Stimulated activated naive CD8-positive, alpha-beta T cell treated with anti-CD3 and anti-CD28 coated beads, Interleukin-15, Interleukin-2, amounts not matched to agents 100 ng/mL and 50 ng/mL, for 24 hours (primary cell): ENCODE measurements around the gene PPME1.

ENCODE experiments used
- H3K27ac Mint-ChIP-seq: one replicate; pipeline ENCODE4 v1.8.0; 2021; ENCODE audit warnings: mild to moderate bottlenecking, mixed read lengths
- H3K27me3 Mint-ChIP-seq: one replicate; pipeline ENCODE4 v1.8.0; 2021; ENCODE audit warnings: mixed read lengths
- H3K36me3 Mint-ChIP-seq: one replicate; pipeline ENCODE4 v1.8.0; 2021; ENCODE audit warnings: low read depth, mixed read lengths
- H3K4me1 Mint-ChIP-seq: one replicate; pipeline ENCODE4 v1.8.0; 2021; ENCODE audit warnings: low read depth, mixed read lengths
- H3K4me3 Mint-ChIP-seq: one replicate; pipeline ENCODE4 v1.8.0; 2021; ENCODE audit warnings: mild to moderate bottlenecking, mixed read lengths
- H3K9me3 Mint-ChIP-seq: one replicate; pipeline ENCODE4 v1.8.0; 2021; ENCODE audit warnings: mixed read lengths

PPME1 gene

GRCh38 chr11:74233683-74234082 is 62.6 kb downstream of the PPME1 start:
- Mint-ChIP-seq H3K4me1 (peaks cover 20% of the 10 kb centered on the region), H3K27ac (no peak overlapping the region), H3K9me3 (no peaks in the 10 kb centered on the region), H3K36me3 (peaks cover 40% of the 10 kb centered on the region), H3K27me3 (no peaks in the 10 kb centered on the region), H3K4me3 (no peak overlapping the region)

- Mint-ChIP-seq H3K9me3 (no peaks in the 10 kb centered on the region), H3K36me3 (peaks cover 42% of the 10 kb centered on the region)
Measured at GRCh38 chr11:74235121-74235520, 64.0 kb downstream of the PPME1 start.

GRCh38 chr11:74237541-74237940 is 66.5 kb downstream of the PPME1 start:
- peaks cover 36% of the 10 kb centered on the region for H3K36me3 Mint-ChIP-seq
- H3K4me3 Mint-ChIP-seq, result no peak overlapping the region
- no peaks in the 10 kb centered on the region for H3K9me3 Mint-ChIP-seq
- peaks cover 6% of the 10 kb centered on the region for H3K4me1 Mint-ChIP-seq
- H3K27me3 Mint-ChIP-seq, result no peaks in the 10 kb centered on the region
- H3K27ac Mint-ChIP-seq, result no peak overlapping the region

More at GRCh38 chr11:74235121-74235520, 64.0 kb downstream of the PPME1 start:
- H3K4me3 Mint-ChIP-seq, result no peak overlapping the region
- peaks cover 20% of the 10 kb centered on the region for H3K4me1 Mint-ChIP-seq
- no peak overlapping the region for H3K27ac Mint-ChIP-seq
- no peaks in the 10 kb centered on the region for H3K27me3 Mint-ChIP-seq

- peaks cover 40% of the 10 kb centered on the region for H3K36me3 Mint-ChIP-seq
- H3K27me3 Mint-ChIP-seq, result no peaks in the 10 kb centered on the region
- no peak overlapping the region for H3K27ac Mint-ChIP-seq
- no peaks in the 10 kb centered on the region for H3K9me3 Mint-ChIP-seq
- no peak overlapping the region for H3K4me3 Mint-ChIP-seq
- H3K4me1 Mint-ChIP-seq, result peaks cover 1% of the 10 kb centered on the region
Measured at GRCh38 chr11:74238243-74238642, 67.2 kb downstream of the PPME1 start.

- Mint-ChIP-seq H3K4me1 (no peaks in the 10 kb centered on the region), H3K27ac (no peak overlapping the region), H3K27me3 (no peaks in the 10 kb centered on the region), H3K9me3 (no peaks in the 10 kb centered on the region), H3K4me3 (no peak overlapping the region), H3K36me3 (peaks cover 52% of the 10 kb centered on the region)
Measured at GRCh38 chr11:74248469-74248868, 77.4 kb downstream of the PPME1 start.

GRCh38 chr11:74249496-74249895 is 78.4 kb downstream of the PPME1 start:
- Mint-ChIP-seq H3K36me3 (peaks cover 50% of the 10 kb centered on the region), H3K4me3 (no peak overlapping the region), H3K4me1 (no peaks in the 10 kb centered on the region)

GRCh38 chr11:74253361-74253760 is 82.3 kb downstream of the PPME1 start:
- Mint-ChIP-seq H3K27ac (no peak overlapping the region), H3K9me3 (no peaks in the 10 kb centered on the region)

More at GRCh38 chr11:74249496-74249895, 78.4 kb downstream of the PPME1 start:
- Mint-ChIP-seq H3K27me3 (no peaks in the 10 kb centered on the region), H3K27ac (no peak overlapping the region), H3K9me3 (no peaks in the 10 kb centered on the region)

GRCh38 chr11:74255741-74256375 is 84.8 kb downstream of the PPME1 start:
- Mint-ChIP-seq H3K27me3 (no peaks in the 10 kb centered on the region), H3K4me3 (no peak overlapping the region), H3K9me3 (no peaks in the 10 kb centered on the region), H3K36me3 (peaks cover 25% of the 10 kb centered on the region), H3K27ac (no peak overlapping the region), H3K4me1 (peaks cover 6% of the 10 kb centered on the region)

More at GRCh38 chr11:74253361-74253760, 82.3 kb downstream of the PPME1 start:
- H3K4me3 Mint-ChIP-seq, result no peak overlapping the region
- peaks cover 37% of the 10 kb centered on the region for H3K36me3 Mint-ChIP-seq
- H3K27me3 Mint-ChIP-seq, result no peaks in the 10 kb centered on the region
- peaks cover 6% of the 10 kb centered on the region for H3K4me1 Mint-ChIP-seq

- Mint-ChIP-seq H3K27ac (no peak overlapping the region), H3K27me3 (no peaks in the 10 kb centered on the region), H3K9me3 (no peaks in the 10 kb centered on the region), H3K4me1 (peaks cover 6% of the 10 kb centered on the region), H3K36me3 (peaks cover 25% of the 10 kb centered on the region), H3K4me3 (no peak overlapping the region)
Measured at GRCh38 chr11:74256378-74257133, 85.5 kb downstream of the PPME1 start.

GRCh38 chr11:74257959-74258553 is 87.0 kb downstream of the PPME1 start:
- Mint-ChIP-seq H3K9me3 (no peaks in the 10 kb centered on the region), H3K4me3 (no peak overlapping the region), H3K27ac (no peak overlapping the region), H3K36me3 (peaks cover 25% of the 10 kb centered on the region), H3K4me1 (peaks cover 6% of the 10 kb centered on the region), H3K27me3 (peaks cover 3% of the 10 kb centered on the region)

- Mint-ChIP-seq H3K9me3 (no peaks in the 10 kb centered on the region), H3K27me3 (peaks cover 4% of the 10 kb centered on the region), H3K4me3 (no peak overlapping the region), H3K36me3 (no peaks in the 10 kb centered on the region), H3K27ac (no peak overlapping the region), H3K4me1 (no peaks in the 10 kb centered on the region)
Measured at GRCh38 chr11:74262725-74263124, 91.6 kb downstream of the PPME1 start.

GRCh38 chr11:74265256-74265655 is 94.2 kb downstream of the PPME1 start:
- H3K27me3 Mint-ChIP-seq, result peaks cover 6% of the 10 kb centered on the region
- no peaks in the 10 kb centered on the region for H3K36me3 Mint-ChIP-seq
- H3K4me3 Mint-ChIP-seq, result no peak overlapping the region

GRCh38 chr11:74267014-74267413 is 95.9 kb downstream of the PPME1 start:
- no peak overlapping the region for H3K4me3 Mint-ChIP-seq

More at GRCh38 chr11:74265256-74265655, 94.2 kb downstream of the PPME1 start:
- no peak overlapping the region for H3K27ac Mint-ChIP-seq
- H3K9me3 Mint-ChIP-seq, result no peaks in the 10 kb centered on the region
- H3K4me1 Mint-ChIP-seq, result peaks cover 20% of the 10 kb centered on the region

GRCh38 chr11:74268456-74268855 is 97.4 kb downstream of the PPME1 start:
- peaks cover 20% of the 10 kb centered on the region for H3K4me1 Mint-ChIP-seq
- no peak overlapping the region for H3K27ac Mint-ChIP-seq
- H3K4me3 Mint-ChIP-seq, result no peak overlapping the region
- no peaks in the 10 kb centered on the region for H3K9me3 Mint-ChIP-seq
- H3K27me3 Mint-ChIP-seq, result peaks cover 3% of the 10 kb centered on the region
- no peaks in the 10 kb centered on the region for H3K36me3 Mint-ChIP-seq

More at GRCh38 chr11:74267014-74267413, 95.9 kb downstream of the PPME1 start:
- no peaks in the 10 kb centered on the region for H3K36me3 Mint-ChIP-seq
- H3K9me3 Mint-ChIP-seq, result no peaks in the 10 kb centered on the region
- H3K27ac Mint-ChIP-seq, result no peak overlapping the region
- peaks cover 6% of the 10 kb centered on the region for H3K27me3 Mint-ChIP-seq
- peaks cover 20% of the 10 kb centered on the region for H3K4me1 Mint-ChIP-seq

GRCh38 chr11:74269161-74269811 is 98.2 kb downstream of the PPME1 start:
- Mint-ChIP-seq H3K4me3 (no peak overlapping the region), H3K9me3 (no peaks in the 10 kb centered on the region), H3K4me1 (peaks cover 20% of the 10 kb centered on the region), H3K27me3 (peaks cover 3% of the 10 kb centered on the region), H3K36me3 (no peaks in the 10 kb centered on the region), H3K27ac (no peak overlapping the region)
